Body of pancreas (tissue), 4 donors: ENCODE data around the gene CD320.

ENCODE experiments used
- POLR2A ChIP-seq, 3 donors: fragments of 450-650 bp; IDR thresholded peaks; one replicate each; pipeline ENCODE4 v1.6.1; 2016; ENCODE audit warnings: antibody characterized with exemption in 3 of 3, mild to moderate bottlenecking in 2 of 3
- TF ChIP-seq, protein P1 (sequence below), 7 experiments: fragments of 450-650 bp in 4 of 7; fragments of 200-600 bp in 3 of 7; sonication (generic) in 3 of 7; IDR thresholded peaks; one replicate each; pipeline ENCODE4 v1.5.1; 2016 to 2019; ENCODE audit warnings: antibody characterized with exemption in 7 of 7

DNA sequence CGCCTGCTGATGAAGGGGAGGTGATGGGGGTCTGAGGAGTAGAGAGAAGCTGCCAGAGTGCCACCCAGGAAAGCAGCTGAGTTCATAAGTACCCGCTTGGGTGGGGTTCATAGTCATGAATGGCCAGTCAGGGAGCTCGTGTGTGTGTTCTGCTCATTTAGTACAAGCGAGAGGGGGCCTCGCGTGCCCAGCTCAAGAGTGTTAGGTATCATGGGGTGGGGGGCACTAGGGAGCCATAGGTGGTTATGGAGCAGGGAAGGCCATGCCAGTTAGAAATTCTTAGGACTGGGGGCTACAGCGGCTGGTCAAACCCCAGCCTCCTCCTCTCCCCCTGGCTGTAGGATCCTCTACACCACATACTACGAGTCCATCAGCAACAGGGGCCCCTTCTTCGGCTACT lies 46.8 kb downstream of the CD320 start:
- TF ChIP-seq, protein P1, sequence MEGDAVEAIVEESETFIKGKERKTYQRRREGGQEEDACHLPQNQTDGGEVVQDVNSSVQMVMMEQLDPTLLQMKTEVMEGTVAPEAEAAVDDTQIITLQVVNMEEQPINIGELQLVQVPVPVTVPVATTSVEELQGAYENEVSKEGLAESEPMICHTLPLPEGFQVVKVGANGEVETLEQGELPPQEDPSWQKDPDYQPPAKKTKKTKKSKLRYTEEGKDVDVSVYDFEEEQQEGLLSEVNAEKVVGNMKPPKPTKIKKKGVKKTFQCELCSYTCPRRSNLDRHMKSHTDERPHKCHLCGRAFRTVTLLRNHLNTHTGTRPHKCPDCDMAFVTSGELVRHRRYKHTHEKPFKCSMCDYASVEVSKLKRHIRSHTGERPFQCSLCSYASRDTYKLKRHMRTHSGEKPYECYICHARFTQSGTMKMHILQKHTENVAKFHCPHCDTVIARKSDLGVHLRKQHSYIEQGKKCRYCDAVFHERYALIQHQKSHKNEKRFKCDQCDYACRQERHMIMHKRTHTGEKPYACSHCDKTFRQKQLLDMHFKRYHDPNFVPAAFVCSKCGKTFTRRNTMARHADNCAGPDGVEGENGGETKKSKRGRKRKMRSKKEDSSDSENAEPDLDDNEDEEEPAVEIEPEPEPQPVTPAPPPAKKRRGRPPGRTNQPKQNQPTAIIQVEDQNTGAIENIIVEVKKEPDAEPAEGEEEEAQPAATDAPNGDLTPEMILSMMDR (IDR thresholded peaks at IDR 0.05): no peak
- TF ChIP-seq POLR2A (IDR thresholded peaks at IDR 0.05): no peak
